Bronchial epithelial cell (primary cell): ENCODE data around the gene JARID2. TPM values are rescaled to one million over a fixed set of nuclear protein-coding genes. Genes with fewer than 3 reads are reported as not detected.

Experiments used
- DNase-seq: peaks from one replicate; pipeline ENCODE4 v3.0.0-alpha.2; 2010; ENCODE audit warnings: low read depth
- FAIRE-seq: peaks from 2 replicates; lab custom pipeline; 2011; peaks lifted over from hg19 to GRCh38; lab: Jason Lieb, UNC
- H3K27me3 ChIP-seq: 2 replicates; pipeline ENCODE4 v1.5.1; 2011; ENCODE audit warnings: low read length; ENCODE audit not compliant: control insufficient read depth, insufficient read depth
- H3K36me3 ChIP-seq: 2 replicates; pipeline ENCODE4 v1.5.1; 2011; ENCODE audit warnings: low read length; ENCODE audit not compliant: control insufficient read depth, insufficient read depth
- H3K4me3 ChIP-seq: 2 replicates; pipeline ENCODE4 v1.5.1; 2011; ENCODE audit warnings: mild to moderate bottlenecking, low read depth, low read length, control low read depth
- total RNA-seq: library from RNA; depleted of rRNA; stranded (reverse); fragments of >200 nt; gene quantifications from 2 replicates; pipeline ENCODE4 v1.2.1, GENCODE V29; 2014
- TF ChIP-seq, protein P1 (sequence below): IDR thresholded peaks from 2 replicates; pipeline ENCODE4 v1.5.1; 2011; ENCODE audit warnings: mild to moderate bottlenecking, moderate library complexity, low read length, control low read depth, inconsistent platforms; ENCODE audit not compliant: insufficient read depth, severe bottlenecking

JARID2 gene
- total RNA-seq, 1 donor from 2014 or later = 29.2 TPM

DNA sequence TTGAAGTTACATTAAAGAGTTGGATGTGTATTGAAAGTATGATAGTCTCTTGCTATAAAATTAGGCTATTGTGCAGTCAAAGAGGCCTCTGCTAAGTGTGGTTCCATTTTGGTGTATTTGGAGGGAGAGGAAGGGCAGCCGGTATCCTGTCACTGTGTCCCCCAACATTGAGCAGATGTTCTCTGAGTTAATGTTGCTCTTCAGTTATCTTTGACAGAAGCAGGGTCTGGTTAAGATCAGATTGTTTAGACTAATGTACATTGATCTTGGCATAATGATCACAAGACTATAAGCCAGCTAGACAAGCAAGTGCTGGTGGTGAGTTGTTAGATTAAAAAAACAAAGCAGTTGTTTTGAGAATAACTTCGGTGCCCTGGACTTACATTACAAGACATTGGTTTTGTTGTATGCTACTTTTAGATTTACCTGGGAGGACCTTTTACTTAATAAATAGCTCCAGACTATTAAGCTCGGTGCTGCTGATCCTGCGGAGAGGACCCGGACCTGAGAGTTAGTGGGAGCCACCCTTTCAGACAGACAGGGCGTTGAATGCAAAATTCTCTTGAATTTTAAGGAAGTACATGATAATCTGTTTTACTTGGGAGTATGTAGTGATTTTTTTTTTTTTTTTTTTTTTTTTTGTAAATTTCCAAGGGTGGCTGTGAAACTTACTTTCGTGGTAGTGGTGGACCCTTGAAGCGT is 97.8 kb downstream of the JARID2 start:
- TF ChIP-seq, protein P1, sequence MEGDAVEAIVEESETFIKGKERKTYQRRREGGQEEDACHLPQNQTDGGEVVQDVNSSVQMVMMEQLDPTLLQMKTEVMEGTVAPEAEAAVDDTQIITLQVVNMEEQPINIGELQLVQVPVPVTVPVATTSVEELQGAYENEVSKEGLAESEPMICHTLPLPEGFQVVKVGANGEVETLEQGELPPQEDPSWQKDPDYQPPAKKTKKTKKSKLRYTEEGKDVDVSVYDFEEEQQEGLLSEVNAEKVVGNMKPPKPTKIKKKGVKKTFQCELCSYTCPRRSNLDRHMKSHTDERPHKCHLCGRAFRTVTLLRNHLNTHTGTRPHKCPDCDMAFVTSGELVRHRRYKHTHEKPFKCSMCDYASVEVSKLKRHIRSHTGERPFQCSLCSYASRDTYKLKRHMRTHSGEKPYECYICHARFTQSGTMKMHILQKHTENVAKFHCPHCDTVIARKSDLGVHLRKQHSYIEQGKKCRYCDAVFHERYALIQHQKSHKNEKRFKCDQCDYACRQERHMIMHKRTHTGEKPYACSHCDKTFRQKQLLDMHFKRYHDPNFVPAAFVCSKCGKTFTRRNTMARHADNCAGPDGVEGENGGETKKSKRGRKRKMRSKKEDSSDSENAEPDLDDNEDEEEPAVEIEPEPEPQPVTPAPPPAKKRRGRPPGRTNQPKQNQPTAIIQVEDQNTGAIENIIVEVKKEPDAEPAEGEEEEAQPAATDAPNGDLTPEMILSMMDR = no peak
- Histone ChIP-seq H3K36me3 (no peaks in the 10 kb centered on the region), H3K4me3 (no peak overlapping the region), H3K27me3 (no peaks in the 10 kb centered on the region)
- no peak for DNase-seq
- no peak for FAIRE-seq

DNA sequence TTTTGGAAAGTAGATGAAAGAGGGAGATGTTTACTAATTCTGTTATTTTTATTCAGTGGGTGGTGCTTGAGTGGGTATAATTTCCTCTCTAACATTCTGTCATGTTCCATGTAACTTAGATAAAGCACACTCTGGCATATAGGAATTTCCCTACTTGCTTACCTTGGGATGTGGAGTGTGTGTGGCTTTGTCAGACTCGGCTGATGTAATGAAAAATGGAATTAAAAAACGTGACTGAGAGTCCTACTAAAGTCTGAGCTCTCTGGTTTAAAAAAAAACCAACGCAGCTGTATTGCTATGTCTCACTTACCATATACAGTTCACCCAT is 98.3 kb downstream of the JARID2 start:
- DNase-seq (no peak), FAIRE-seq (no peak)
- H3K36me3 ChIP-seq = no peaks in the 10 kb centered on the region
- TF ChIP-seq, protein P1 = no peak
- no peaks in the 10 kb centered on the region for H3K27me3 ChIP-seq
- H3K4me3 ChIP-seq = no peak overlapping the region

DNA sequence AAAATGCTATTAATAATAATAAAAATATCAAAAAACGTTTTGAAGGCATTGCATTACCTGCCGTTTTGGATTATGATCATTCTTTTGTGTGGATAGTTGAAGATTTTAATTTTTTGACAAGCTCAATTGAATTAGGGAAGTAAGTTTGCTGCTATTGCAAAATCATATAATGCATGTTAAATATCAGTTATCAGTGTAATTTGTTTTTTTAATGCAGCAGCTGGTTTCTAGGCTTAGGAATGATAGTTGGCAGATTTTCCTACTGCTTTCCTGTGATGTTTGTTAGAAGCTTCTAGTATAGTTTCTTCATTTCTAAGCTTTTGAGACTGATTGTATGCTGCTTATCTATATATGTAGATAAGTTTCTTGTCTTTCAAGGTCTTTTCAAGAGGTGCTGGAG is 99.0 kb downstream of the JARID2 start:
- Histone ChIP-seq H3K36me3 (no peaks in the 10 kb centered on the region), H3K4me3 (no peak overlapping the region), H3K27me3 (no peaks in the 10 kb centered on the region)
- FAIRE-seq (no peak), DNase-seq (no peak)
- TF ChIP-seq, protein P1 = no peak

DNA sequence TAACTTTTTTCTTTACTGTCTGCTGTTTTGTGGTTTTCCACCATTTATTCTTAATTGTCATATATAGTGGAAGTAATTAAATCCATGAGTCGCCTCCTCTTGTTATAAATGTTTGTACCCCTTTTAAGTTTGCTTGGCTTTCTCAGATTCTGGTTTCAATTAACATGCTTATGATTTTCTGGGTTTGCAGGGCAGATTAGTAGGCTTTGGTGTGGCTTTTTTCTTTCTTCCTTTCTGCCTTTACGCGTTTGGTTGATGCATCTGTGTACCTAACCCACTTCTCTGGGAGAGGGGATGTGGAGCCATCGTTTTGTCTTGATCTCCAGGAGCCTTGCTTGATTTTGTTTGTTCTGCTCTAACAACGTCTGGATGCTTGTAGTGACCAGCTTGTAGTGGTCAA is 100.4 kb downstream of the JARID2 start:
- TF ChIP-seq, protein P1 = no peak
- FAIRE-seq = no peak

DNA sequence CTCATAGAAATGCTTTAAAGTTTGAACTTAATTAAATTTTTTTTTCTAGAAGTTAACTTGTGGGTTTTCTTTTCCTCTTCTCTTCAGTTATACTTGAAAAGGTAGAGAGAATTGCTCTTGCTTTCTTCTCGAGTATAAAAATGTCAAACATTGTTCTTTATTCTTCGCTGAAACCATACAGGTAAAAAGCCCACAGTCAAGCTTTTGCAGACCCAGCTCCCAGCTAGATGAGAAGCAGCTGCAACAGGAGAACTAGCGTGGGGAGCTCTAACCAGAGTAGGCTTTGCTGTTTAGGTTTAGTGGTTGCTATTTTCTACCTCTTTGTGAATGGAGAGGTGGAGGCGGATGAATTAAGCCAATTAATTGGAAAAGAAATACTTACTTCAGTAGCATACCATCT is 102.7 kb downstream of the JARID2 start:
- no peak overlapping the region for H3K4me3 ChIP-seq
- H3K27me3 ChIP-seq = no peaks in the 10 kb centered on the region
- TF ChIP-seq, protein P1 = no peak
- no peak for FAIRE-seq
- H3K36me3 ChIP-seq = no peaks in the 10 kb centered on the region
- no peak for DNase-seq

More for the DNA sequence above, 100.4 kb downstream of the JARID2 start:
- Histone ChIP-seq H3K4me3 (no peak overlapping the region), H3K27me3 (no peaks in the 10 kb centered on the region), H3K36me3 (no peaks in the 10 kb centered on the region)
- no peak for DNase-seq

DNA sequence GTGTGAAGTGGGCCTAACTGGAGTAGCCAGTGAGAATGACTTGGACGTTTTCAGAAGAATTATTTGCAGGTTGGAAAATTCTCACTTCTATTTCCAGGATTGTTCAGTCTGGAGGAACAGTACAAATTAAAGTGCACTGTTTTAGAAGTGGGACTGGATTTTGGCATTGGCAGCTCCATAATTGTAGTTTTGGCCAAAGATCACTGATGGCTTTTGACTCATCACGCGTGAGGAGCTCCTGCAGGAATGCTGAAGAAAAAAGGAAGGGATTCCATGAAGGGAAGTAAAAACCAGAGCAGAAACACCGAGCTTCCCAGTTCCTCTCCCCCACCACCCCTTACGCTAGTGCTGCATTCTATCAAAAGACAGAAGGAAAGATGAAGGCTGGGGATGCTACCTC is 103.5 kb downstream of the JARID2 start:
- TF ChIP-seq, protein P1 = no peak
- no peak for FAIRE-seq

More for the DNA sequence above, 103.5 kb downstream of the JARID2 start:
- Histone ChIP-seq H3K36me3 (no peaks in the 10 kb centered on the region), H3K4me3 (no peak overlapping the region), H3K27me3 (no peaks in the 10 kb centered on the region)
- no peak for DNase-seq
